Adrenal gland (tissue), 5 donors: Measurements from ENCODE around the gene ANK2.

Experiments
- CTCF ChIP-seq, 6 experiments: fragments of 450-650 bp in 4 of 6; fragments of 200-600 bp in 2 of 6; sonication (generic) in 1 of 6; IDR thresholded peaks; 1 replicate in 5 of 6; 2 replicates in 1 of 6; pipeline versions ENCODE4 v1.5.1 to v1.8.0; 2016 to 2021; ENCODE audit warnings: antibody characterized with exemption in 6 of 6, mild to moderate bottlenecking in 2 of 6, moderate library complexity in 1 of 6
- POLR2A ChIP-seq, 2 donors: fragments of 450-650 bp; IDR thresholded peaks; one replicate each; pipeline ENCODE4 v1.6.1; 2017; ENCODE audit warnings: antibody characterized with exemption in 2 of 2, mild to moderate bottlenecking in 2 of 2, moderate library complexity in 1 of 2
- donor health status: DM: no; HTN: no; CAD: no.

- TF ChIP-seq CTCF (IDR thresholded peaks at IDR 0.05), result no peak
- TF ChIP-seq POLR2A (IDR thresholded peaks at IDR 0.05), result no peak
Measured at GRCh38 chr4:113420938-113421337, 371.5 kb downstream of the ANK2 start.
